Fibroblast of gingiva (primary cell): ENCODE results near the gene THSD1.
"Not testable (repeated sequence)": the region's sequence is repeated elsewhere in the genome, so short reads cannot be mapped to it uniquely, and the experiment has no call there.

Experiments
- DNase-seq: peaks from one replicate; pipeline ENCODE4 v3.0.0-alpha.2; 2011; ENCODE audit warnings: low read depth

THSD1 gene

GRCh38 chr13:52408071-52408658, 2.2 kb upstream of the THSD1 start:
- not testable (repeated sequence) for DNase-seq

- not testable (repeated sequence) for DNase-seq
Observed at GRCh38 chr13:52407436-52407835, 1.5 kb upstream of the THSD1 start.

GRCh38 chr13:52406629-52407028, 657 bp upstream of the THSD1 start:
- no peak for DNase-seq

GRCh38 chr13:52405369-52405766, 604 bp downstream of the THSD1 start:
- DNase-seq: no peak

- DNase-seq: no peak
Observed at GRCh38 chr13:52399708-52400107, 6.3 kb downstream of the THSD1 start.

GRCh38 chr13:52399046-52399445, 6.9 kb downstream of the THSD1 start:
- no peak for DNase-seq

GRCh38 chr13:52395704-52396103, 10.3 kb downstream of the THSD1 start:
- no peak for DNase-seq

GRCh38 chr13:52394586-52394985, 11.4 kb downstream of the THSD1 start:
- DNase-seq: no peak

GRCh38 chr13:52393572-52394357, 12.2 kb downstream of the THSD1 start:
- no peak for DNase-seq

GRCh38 chr13:52387721-52388120, 18.3 kb downstream of the THSD1 start:
- no peak for DNase-seq

GRCh38 chr13:52385870-52386269, 20.1 kb downstream of the THSD1 start:
- DNase-seq: no peak

GRCh38 chr13:52383366-52383765, 22.6 kb downstream of the THSD1 start:
- no peak for DNase-seq

- no peak for DNase-seq
Observed at GRCh38 chr13:52378312-52378711, 27.7 kb downstream of the THSD1 start.

GRCh38 chr13:52377898-52378297, 28.1 kb downstream of the THSD1 start:
- DNase-seq: no peak

- peak; percentile 48 for DNase-seq
Observed at GRCh38 chr13:52374873-52375411, 31.0 kb downstream of the THSD1 start.

- DNase-seq: no peak
Observed at GRCh38 chr13:52374389-52374788, 31.6 kb downstream of the THSD1 start.

- DNase-seq: not testable (repeated sequence)
Observed at GRCh38 chr13:52373277-52373676, 32.7 kb downstream of the THSD1 start.

GRCh38 chr13:52371736-52372247, 34.2 kb downstream of the THSD1 start:
- DNase-seq: no peak

- DNase-seq: no peak
Observed at GRCh38 chr13:52366291-52366690, 39.7 kb downstream of the THSD1 start.

- not testable (repeated sequence) for DNase-seq
Observed at GRCh38 chr13:52362169-52362887, 43.6 kb downstream of the THSD1 start.

GRCh38 chr13:52361225-52361624, 44.7 kb downstream of the THSD1 start:
- DNase-seq: no peak

GRCh38 chr13:52359534-52359933, 46.4 kb downstream of the THSD1 start:
- peak; percentile 63 for DNase-seq

GRCh38 chr13:52356327-52356726, 49.6 kb downstream of the THSD1 start:
- DNase-seq: peak; percentile 24
